Activated T-cell treated with anti-CD3 and anti-CD28 coated beads, Interleukin-2, amount 50 U/mL, for 72 hours (primary cell): ENCODE measurements around the gene PPFIA1. TPM values are rescaled to one million over a fixed set of nuclear protein-coding genes. Genes with fewer than 3 reads are reported as not detected.
A peak's percentile ranks its signal among the peaks of the same experiment; 100 is the strongest.
"Not testable (repeated sequence)": the region's sequence is repeated elsewhere in the genome, so short reads cannot be mapped to it uniquely, and the experiment has no call there.

ENCODE experiments used
- ATAC-seq, 2 donors: fragments of 150-1000 bp; cut with Tn5 transposase; replicated peaks in 1 of 2; 2 replicates each; pipeline ENCODE4 v1.10.0; 2021; ENCODE audit warnings: moderate library complexity in 2 of 2, mild to moderate bottlenecking in 1 of 2
- DNase-seq, 2 donors: peaks; one replicate each; pipeline ENCODE4 v3.0.0; 2021 to 2022; ENCODE audit warnings: mixed read lengths in 1 of 2
- H3K27ac Mint-ChIP-seq: one replicate; pipeline ENCODE4 v1.8.0; 2022; ENCODE audit warnings: mild to moderate bottlenecking, moderate library complexity, mixed read lengths
- H3K27me3 Mint-ChIP-seq: one replicate; pipeline ENCODE4 v1.8.0; 2022; ENCODE audit warnings: low read depth, mixed read lengths
- H3K36me3 Mint-ChIP-seq, 2 donors: one replicate each; pipeline ENCODE4 v1.8.0; 2022; ENCODE audit warnings: mixed read lengths in 2 of 2, mild to moderate bottlenecking in 1 of 2; ENCODE audit not compliant: insufficient read depth in 2 of 2
- H3K4me1 Mint-ChIP-seq: one replicate; pipeline ENCODE4 v1.8.0; 2022; ENCODE audit warnings: low read depth, mixed read lengths
- H3K4me3 Mint-ChIP-seq, 2 donors: one replicate each; pipeline ENCODE4 v1.8.0; 2022; ENCODE audit warnings: mild to moderate bottlenecking in 2 of 2, mixed read lengths in 2 of 2, moderate library complexity in 2 of 2
- H3K9me3 Mint-ChIP-seq, 2 donors: one replicate each; pipeline ENCODE4 v1.8.0; 2022; ENCODE audit warnings: mixed read lengths in 2 of 2
- total RNA-seq, 2 donors: library from RNA; stranded (reverse); gene quantifications; one replicate each; pipeline ENCODE4 v1.2.3, GENCODE V29; 2022

Gene PPFIA1
- total RNA-seq, 2 donors from 2014 or later, result 40.4 to 44.6 TPM

DNA sequence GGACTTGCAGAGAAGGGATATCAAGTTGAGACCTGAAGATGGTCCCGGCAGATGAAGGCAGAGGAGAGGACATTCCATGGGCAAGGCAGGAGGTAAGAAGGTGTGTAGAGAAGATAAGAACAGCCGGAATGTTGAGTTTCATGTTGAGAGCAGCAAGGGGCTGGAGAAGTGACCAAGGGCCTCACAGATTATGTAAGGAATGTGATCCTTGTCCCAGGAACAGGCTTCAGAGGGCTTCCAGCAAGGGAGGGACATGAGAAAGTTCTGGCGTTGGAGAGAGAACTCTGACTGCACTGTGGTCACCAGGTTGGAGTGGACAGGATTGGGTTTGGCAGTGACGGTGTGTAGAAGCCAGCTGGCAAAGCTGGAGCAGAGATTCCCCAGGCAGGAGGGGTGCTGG lies 27.6 kb upstream of the PPFIA1 start:
- Mint-ChIP-seq H3K4me3 (no peak overlapping the region), H3K27me3 (peaks cover 13% of the 10 kb centered on the region), H3K4me1 (peaks cover 12% of the 10 kb centered on the region), H3K9me3 (peaks cover 0 to 2% of the 10 kb centered on the region in 2 donors), H3K36me3 (peaks cover 0 to 2% of the 10 kb centered on the region in 2 donors), H3K27ac (no peak overlapping the region)
- DNase-seq (no peak), ATAC-seq (no peak)

DNA sequence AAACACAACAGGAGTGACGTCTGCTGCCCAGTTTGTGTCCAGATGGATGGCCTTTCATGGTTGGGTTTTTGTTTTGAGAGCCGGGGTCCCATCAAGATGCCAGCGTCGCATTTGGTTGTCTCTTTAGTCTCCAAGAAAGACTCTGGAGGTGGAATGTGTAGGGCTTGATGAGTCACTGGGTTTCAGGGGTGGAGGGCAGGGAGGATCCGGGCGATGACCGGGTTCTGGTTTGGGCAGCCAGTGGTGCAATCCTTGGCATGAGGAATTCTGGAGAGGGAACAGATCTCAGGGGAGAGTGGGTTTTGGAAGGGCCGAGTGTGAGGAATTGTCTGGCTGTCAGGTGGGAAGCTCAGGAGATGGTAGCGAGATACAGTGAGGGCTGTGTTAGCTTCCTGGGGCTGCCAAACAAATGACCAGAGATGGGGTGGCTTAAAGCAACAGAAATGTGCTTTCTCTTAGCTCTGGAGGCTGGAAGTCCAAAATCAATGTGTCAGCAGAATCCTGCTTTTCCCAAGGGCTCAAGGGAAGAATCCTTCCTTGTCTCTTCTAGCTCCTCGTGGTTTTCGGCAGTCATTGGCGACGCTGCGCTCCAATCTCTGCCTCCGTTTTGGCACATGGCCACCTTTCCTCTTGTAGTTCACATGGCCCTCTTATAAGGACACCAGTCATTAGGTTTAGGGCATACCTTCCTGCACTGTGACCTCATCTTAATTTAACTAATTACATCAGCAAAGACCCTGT lies 26.4 kb upstream of the PPFIA1 start:
- Mint-ChIP-seq H3K4me3 (no peak overlapping the region), H3K36me3 (peaks cover 0 to 2% of the 10 kb centered on the region in 2 donors), H3K27ac (no peak overlapping the region), H3K9me3 (peaks cover 0 to 2% of the 10 kb centered on the region in 2 donors), H3K4me1 (peaks cover 12% of the 10 kb centered on the region), H3K27me3 (peaks cover 13% of the 10 kb centered on the region)
- ATAC-seq, result no peak
- DNase-seq, result no peak

- H3K4me3 Mint-ChIP-seq, result no peak overlapping the region
- H3K27ac Mint-ChIP-seq, result no peak overlapping the region
- ATAC-seq (no peak), DNase-seq (no peak)
- peaks cover 9% of the 10 kb centered on the region for H3K27me3 Mint-ChIP-seq
- peaks cover 0 to 2% of the 10 kb centered on the region in 2 donors for H3K36me3 Mint-ChIP-seq
- H3K4me1 Mint-ChIP-seq, result peaks cover 12% of the 10 kb centered on the region
- peaks cover 0 to 2% of the 10 kb centered on the region in 2 donors for H3K9me3 Mint-ChIP-seq
Measured at GRCh38 chr11:70244698-70245097, 25.8 kb upstream of the PPFIA1 start.

DNA sequence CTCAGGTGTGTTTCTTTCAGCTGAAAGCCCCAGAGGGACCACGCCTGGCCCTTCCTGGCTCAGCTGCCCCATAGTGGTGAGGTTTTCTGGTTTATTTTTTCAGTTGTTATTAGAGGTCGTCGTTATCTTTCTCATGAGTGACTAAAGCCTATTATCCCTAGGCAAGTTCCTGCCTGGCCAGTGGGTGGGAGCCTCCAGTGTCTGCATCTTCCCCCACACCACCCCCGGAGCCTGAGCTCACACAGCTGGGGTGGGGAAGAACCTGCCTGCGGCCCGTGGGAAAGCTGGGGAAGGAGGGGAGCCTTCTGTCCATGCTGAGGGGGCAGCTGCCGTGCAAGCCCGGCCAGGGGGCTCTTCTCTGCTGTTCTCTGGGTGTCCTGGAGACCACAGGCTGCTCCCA lies 24.3 kb upstream of the PPFIA1 start:
- Mint-ChIP-seq H3K27ac (no peak overlapping the region), H3K36me3 (peaks cover 0 to 2% of the 10 kb centered on the region in 2 donors), H3K4me1 (peaks cover 12% of the 10 kb centered on the region), H3K9me3 (peaks cover 0 to 2% of the 10 kb centered on the region in 2 donors), H3K27me3 (peaks cover 7% of the 10 kb centered on the region), H3K4me3 (no peak overlapping the region)
- no peak for DNase-seq
- ATAC-seq, result no peak

GRCh38 chr11:70247042-70247709 lies 23.3 kb upstream of the PPFIA1 start:
- Mint-ChIP-seq H3K4me3 (peak overlapping the region in 1 of 2 donors; percentile 40), H3K36me3 (peaks cover 0 to 2% of the 10 kb centered on the region in 2 donors), H3K9me3 (peaks cover 0 to 2% of the 10 kb centered on the region in 2 donors), H3K4me1 (peaks cover 12% of the 10 kb centered on the region), H3K27me3 (peaks cover 7% of the 10 kb centered on the region), H3K27ac (peak overlapping the region; percentile 49)
- DNase-seq, result no peak
- no peak for ATAC-seq

DNA sequence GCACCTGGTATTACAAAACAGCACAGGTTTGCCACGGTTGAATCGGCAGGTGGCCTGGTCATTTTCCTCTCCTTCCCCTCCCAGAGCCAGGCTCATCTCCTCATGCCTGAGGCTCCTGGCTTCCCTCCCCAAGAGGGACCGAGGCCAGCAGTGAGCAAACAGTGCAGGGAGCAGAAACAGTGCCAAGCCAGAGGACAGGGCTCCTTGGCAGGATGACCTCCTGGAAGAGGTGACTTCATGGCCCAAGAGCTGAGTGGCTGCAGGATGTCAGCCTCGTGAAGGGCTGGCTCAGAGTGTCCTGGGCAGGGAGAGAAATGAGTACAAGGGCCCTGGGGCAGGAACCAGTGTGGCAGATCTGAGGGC lies 22.8 kb upstream of the PPFIA1 start:
- ATAC-seq (no peak), DNase-seq (no peak)
- Mint-ChIP-seq H3K27me3 (peaks cover 4% of the 10 kb centered on the region), H3K9me3 (peaks cover 0 to 2% of the 10 kb centered on the region in 2 donors), H3K4me1 (peaks cover 12% of the 10 kb centered on the region), H3K36me3 (peaks cover 0 to 2% of the 10 kb centered on the region in 2 donors), H3K4me3 (peak overlapping the region in 1 of 2 donors; percentile 40), H3K27ac (no peak overlapping the region)

DNA sequence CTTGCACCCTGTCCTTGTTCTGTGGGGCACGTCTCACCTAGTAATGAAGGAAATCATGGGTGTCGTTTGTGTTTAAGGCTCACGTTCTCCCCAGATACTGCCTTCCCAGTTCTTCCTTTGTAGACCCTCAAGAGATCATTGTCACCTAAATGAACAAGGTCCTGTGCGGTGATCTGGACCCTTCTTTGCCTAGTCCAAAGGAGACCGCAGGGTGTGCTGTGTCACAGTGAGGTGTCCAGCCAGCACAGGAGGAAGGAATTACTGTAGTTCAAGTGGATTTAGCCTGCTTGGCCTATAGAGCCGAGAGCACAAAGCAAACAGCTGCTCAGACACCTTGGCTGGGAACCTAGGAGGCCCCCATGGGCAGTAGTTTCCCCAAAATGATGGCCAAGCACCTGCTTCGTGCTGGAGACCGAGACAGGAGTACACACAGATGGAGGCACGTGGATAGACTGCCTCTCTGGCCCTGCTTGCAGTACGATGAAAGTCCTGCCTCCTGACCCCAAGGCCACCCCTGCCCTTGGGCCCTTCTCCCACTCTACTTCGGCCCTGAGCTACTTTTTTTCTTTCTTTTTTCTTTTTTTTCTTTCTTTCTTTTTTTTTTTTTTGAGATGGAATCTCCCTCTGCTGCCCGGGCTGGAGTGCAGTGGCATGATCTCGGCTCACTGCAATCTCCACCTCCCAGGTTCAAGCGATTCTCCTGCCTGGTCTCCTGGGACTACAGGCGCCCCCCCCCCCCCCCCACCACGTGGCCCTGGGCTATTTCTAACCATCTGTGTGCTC lies 19.4 kb upstream of the PPFIA1 start:
- H3K36me3 Mint-ChIP-seq, result peaks cover 0 to 2% of the 10 kb centered on the region in 2 donors
- DNase-seq, result no peak
- ATAC-seq, result no peak
- no peak overlapping the region for H3K4me3 Mint-ChIP-seq
- H3K27ac Mint-ChIP-seq, result no peak overlapping the region
- H3K27me3 Mint-ChIP-seq, result no peaks in the 10 kb centered on the region
- H3K4me1 Mint-ChIP-seq, result peaks cover 12% of the 10 kb centered on the region
- peaks cover 0 to 2% of the 10 kb centered on the region in 2 donors for H3K9me3 Mint-ChIP-seq

DNA sequence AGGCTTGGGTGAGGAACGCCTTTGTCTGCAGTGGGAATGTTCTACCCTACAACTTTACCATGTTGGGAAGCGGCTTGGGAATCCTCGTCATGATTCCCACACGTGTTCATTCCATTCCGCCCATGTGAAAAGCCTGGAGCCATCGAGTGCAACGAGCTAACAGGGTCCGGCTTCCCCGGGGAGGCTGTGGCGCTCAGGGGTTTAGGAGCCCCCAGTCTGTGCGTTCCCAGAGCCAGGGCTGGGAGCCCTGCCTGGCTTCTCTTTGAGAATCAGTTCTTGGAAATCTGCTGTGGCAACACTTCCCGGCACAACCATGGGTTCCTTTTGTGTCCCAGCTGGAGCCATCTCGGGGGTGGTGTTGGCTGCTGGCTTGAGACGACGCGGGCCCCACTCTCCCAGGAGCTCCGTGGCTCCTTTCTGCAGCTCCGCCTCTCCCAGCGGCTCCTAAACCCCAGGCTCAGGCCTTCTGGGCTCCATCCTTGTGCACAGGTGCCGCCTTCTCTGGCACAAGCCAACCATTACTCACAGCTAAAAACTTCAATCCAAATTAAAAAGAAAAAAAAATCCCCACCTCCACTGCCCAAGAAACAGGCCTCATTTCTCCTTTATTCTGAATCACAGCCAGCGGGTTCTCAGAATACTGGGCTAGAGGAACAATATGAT lies 18.7 kb upstream of the PPFIA1 start:
- no peaks in the 10 kb centered on the region for H3K27me3 Mint-ChIP-seq
- peaks cover 10% of the 10 kb centered on the region for H3K4me1 Mint-ChIP-seq
- no peak for DNase-seq
- H3K36me3 Mint-ChIP-seq, result peaks cover 0 to 2% of the 10 kb centered on the region in 2 donors
- H3K27ac Mint-ChIP-seq, result no peak overlapping the region
- ATAC-seq, result no peak
- H3K9me3 Mint-ChIP-seq, result peaks cover 0 to 2% of the 10 kb centered on the region in 2 donors
- H3K4me3 Mint-ChIP-seq, result no peak overlapping the region

GRCh38 chr11:70252844-70253243 lies 17.6 kb upstream of the PPFIA1 start:
- H3K36me3 Mint-ChIP-seq, result no peaks in the 10 kb centered on the region
- H3K4me1 Mint-ChIP-seq, result no peaks in the 10 kb centered on the region
- H3K27ac Mint-ChIP-seq, result no peak overlapping the region
- no peaks in the 10 kb centered on the region for H3K9me3 Mint-ChIP-seq
- H3K27me3 Mint-ChIP-seq, result no peaks in the 10 kb centered on the region
- ATAC-seq (no peak), DNase-seq (no peak)
- no peak overlapping the region for H3K4me3 Mint-ChIP-seq

GRCh38 chr11:70255477-70256116 lies 14.9 kb upstream of the PPFIA1 start:
- Mint-ChIP-seq H3K9me3 (no peaks in the 10 kb centered on the region), H3K4me3 (no peak overlapping the region), H3K27ac (no peak overlapping the region), H3K27me3 (no peaks in the 10 kb centered on the region), H3K4me1 (no peaks in the 10 kb centered on the region), H3K36me3 (no peaks in the 10 kb centered on the region)
- DNase-seq (no peak), ATAC-seq (no peak)

GRCh38 chr11:70259077-70259476 lies 11.4 kb upstream of the PPFIA1 start:
- H3K9me3 Mint-ChIP-seq, H3K4me1 Mint-ChIP-seq, H3K27ac Mint-ChIP-seq, H3K27me3 Mint-ChIP-seq, H3K4me3 Mint-ChIP-seq, ATAC-seq, DNase-seq, H3K36me3 Mint-ChIP-seq: not testable (repeated sequence)

- Mint-ChIP-seq H3K27me3 (peaks cover 14% of the 10 kb centered on the region), H3K36me3 (no peaks in the 10 kb centered on the region), H3K9me3 (no peaks in the 10 kb centered on the region), H3K4me3 (no peak overlapping the region), H3K27ac (no peak overlapping the region), H3K4me1 (peaks cover 7% of the 10 kb centered on the region)
- DNase-seq (no peak), ATAC-seq (no peak)
Measured at GRCh38 chr11:70262951-70263350, 7.5 kb upstream of the PPFIA1 start.
